K562 (cell line): ENCODE data around the gene IL18RAP. TPM values are rescaled to one million over a fixed set of nuclear protein-coding genes. Genes with fewer than 3 reads are reported as not detected.

Experiments used
- ARID3B ChIP-seq: fragments of 250-450 bp; sonication (Bioruptor Pico); IDR thresholded peaks from 2 replicates; pipeline ENCODE4 v1.4.0; 2020; ENCODE audit warnings: borderline replicate concordance
- CAMTA2 ChIP-seq: fragments of 250-450 bp; sonication (Bioruptor Pico); conservative IDR thresholded peaks from 2 replicates; pipeline ENCODE4 v1.5.1; 2022
- CC2D1A ChIP-seq: fragments of 450-650 bp; IDR thresholded peaks from 2 replicates; pipeline ENCODE4 v1.6.1; 2017; ENCODE audit warnings: mild to moderate bottlenecking
- CGGBP1 ChIP-seq: fragments of 250-450 bp; sonication (Bioruptor Pico); IDR thresholded peaks from 2 replicates; pipeline ENCODE4 v1.9.0; 2021; ENCODE audit warnings: mild to moderate bottlenecking
- ELF1 ChIP-seq: fragments of 200-800 bp; sonication (Bioruptor generic); IDR thresholded peaks from 2 replicates; pipeline ENCODE4 v1.6.1; 2016; ENCODE audit warnings: missing genetic modification characterization, missing compliant biosample characterization
- FOSL1 ChIP-seq: fragments of 200-800 bp; sonication (Bioruptor generic); conservative IDR thresholded peaks from 2 replicates; pipeline ENCODE4 v1.6.1; 2016; ENCODE audit warnings: missing genetic modification characterization, missing compliant biosample characterization
- GATA2 ChIP-seq: sonication (generic); formaldehyde crosslinking; IDR thresholded peaks from 2 replicates; pipeline ENCODE4 v1.4.0; 2020; ENCODE audit warnings: mild to moderate bottlenecking, missing genetic modification reagents
- NR2C2 ChIP-seq, 2 experiments: fragments of 200-800 bp in 1 of 2; sonication (Bioruptor generic) in 1 of 2; sonication (generic) in 1 of 2; formaldehyde crosslinking in 1 of 2; IDR thresholded peaks; 2 replicates each; pipeline versions ENCODE4 v1.6.1 to v1.8.0; 2016 to 2022; ENCODE audit warnings: mild to moderate bottlenecking in 1 of 2, missing compliant biosample characterization in 1 of 2, missing genetic modification characterization in 1 of 2, missing genetic modification reagents in 1 of 2
- POLR2G ChIP-seq: fragments of 200-400 bp; formaldehyde crosslinking; IDR thresholded peaks from 2 replicates; pipeline ENCODE4 v1.6.1; 2017; ENCODE audit warnings: low read depth, mild to moderate bottlenecking, antibody characterized with exemption, low read length, moderate library complexity
- RBM17 ChIP-seq: fragments of 200-400 bp; formaldehyde crosslinking; IDR thresholded peaks from 2 replicates; pipeline ENCODE4 v1.6.1; 2017; ENCODE audit warnings: low read depth, mild to moderate bottlenecking, low read length, borderline replicate concordance
- SRSF1 ChIP-seq: fragments of 200-400 bp; formaldehyde crosslinking; IDR thresholded peaks from 2 replicates; pipeline ENCODE4 v1.6.1; 2017; ENCODE audit warnings: mild to moderate bottlenecking, low read depth, low read length, moderate library complexity
- SUPT5H ChIP-seq: fragments of 450-650 bp; IDR thresholded peaks from 2 replicates; pipeline ENCODE4 v1.6.1; 2016
- TCF7L2 ChIP-seq: fragments of 150-350 bp; IDR thresholded peaks from 2 replicates; pipeline ENCODE4 v1.6.1; 2016; ENCODE audit warnings: low read depth, mild to moderate bottlenecking, low read length, moderate library complexity
- ZKSCAN3 ChIP-seq: fragments of 250-450 bp; sonication (Bioruptor Pico); IDR thresholded peaks from 2 replicates; pipeline ENCODE4 v1.4.0; 2020
- ZNF174 ChIP-seq: fragments of 250-450 bp; sonication (Bioruptor Pico); IDR thresholded peaks from 2 replicates; pipeline ENCODE4 v1.4.0; 2020; ENCODE audit warnings: mild to moderate bottlenecking
- ZNF282 ChIP-seq: sonication (generic); formaldehyde crosslinking; IDR thresholded peaks from 2 replicates; pipeline ENCODE4 v1.8.1; 2023; ENCODE audit warnings: missing genetic modification reagents
- ZNF436 ChIP-seq: fragments of 250-450, 450-650 bp; sonication (Bioruptor Pico); formaldehyde crosslinking; IDR thresholded peaks from 2 replicates; pipeline ENCODE4 v1.7.0; 2020; ENCODE audit warnings: mild to moderate bottlenecking
- ZNF695 ChIP-seq: fragments of 450-650 bp; formaldehyde crosslinking; IDR thresholded peaks from 2 replicates; pipeline ENCODE4 v1.4.0; 2020; ENCODE audit warnings: mild to moderate bottlenecking, moderate library complexity
- polyA plus RNA-seq, 8 experiments: library from polyadenylated mRNA; depleted of rRNA in 4 of 8; stranded (reverse) in 5 of 8; unstranded in 3 of 8; fragments of >200 nt; fragmentation: Nextera tagmentation in 2 of 8; fragmentation: Illumina TruSeq in 1 of 8; extraction: Ambion mirVana in 2 of 8; extraction: Trizol in 1 of 8; gene quantifications; 2 replicates each; pipeline versions ENCODE4 v1.2.1 to v1.2.3, GENCODE V29; 2011 to 2014; ENCODE audit warnings: inconsistent platforms in 1 of 8, missing spikeins in 1 of 8
- total RNA-seq, 7 experiments: library from RNA; depleted of rRNA in 6 of 7; stranded (reverse); fragments of >200 nt in 6 of 7; fragmentation: Illumina TruSeq in 2 of 7; extraction: Trizol in 2 of 7; gene quantifications; 2 replicates each; pipeline versions ENCODE4 v1.2.1 to v1.2.3, GENCODE V29; 2011 to 2021; ENCODE audit warnings: low replicate concordance in 1 of 7
- TF ChIP-seq, protein P1 (sequence below): fragments of 200-400 bp; formaldehyde crosslinking; IDR thresholded peaks from 2 replicates; pipeline ENCODE4 v1.6.1; 2017; ENCODE audit warnings: mild to moderate bottlenecking, low read depth, low read length, moderate library complexity
- TF ChIP-seq, protein P2 (sequence below): sonication (generic); formaldehyde crosslinking; IDR thresholded peaks from 2 replicates; pipeline ENCODE4 v1.8.0; 2022; ENCODE audit warnings: mild to moderate bottlenecking, missing genetic modification reagents

IL18RAP gene
- total and polyA plus RNA-seq, 9 of the 15 experiments (the other 6 are each of a cell fraction or from before 2014, with no cell fraction given) = 1.1 to 20.5 (median 5.8) TPM

GRCh38 chr2:102421890-102422759 is 835 bp upstream of the IL18RAP start (continued):
- no peak for TF ChIP-seq CAMTA2 (CRISPR knock-in tag)
- no peak for TF ChIP-seq ZNF695
- no peak for TF ChIP-seq SUPT5H
- no peak for TF ChIP-seq CGGBP1
- TF ChIP-seq ZNF174 (CRISPR knock-in tag) = no peak
- TF ChIP-seq FOSL1 (tag) = peak; percentile 67
- TF ChIP-seq ZNF436 (CRISPR knock-in tag) = no peak
- TF ChIP-seq NR2C2 (CRISPR knock-in tag; IDR thresholded peaks at IDR 0.05) = no peak
- peak; percentile 12; the same call in 1 of the 2 replicates for TF ChIP-seq NR2C2 (tag; IDR thresholded peaks at IDR 0.05)
- TF ChIP-seq, protein P1, sequence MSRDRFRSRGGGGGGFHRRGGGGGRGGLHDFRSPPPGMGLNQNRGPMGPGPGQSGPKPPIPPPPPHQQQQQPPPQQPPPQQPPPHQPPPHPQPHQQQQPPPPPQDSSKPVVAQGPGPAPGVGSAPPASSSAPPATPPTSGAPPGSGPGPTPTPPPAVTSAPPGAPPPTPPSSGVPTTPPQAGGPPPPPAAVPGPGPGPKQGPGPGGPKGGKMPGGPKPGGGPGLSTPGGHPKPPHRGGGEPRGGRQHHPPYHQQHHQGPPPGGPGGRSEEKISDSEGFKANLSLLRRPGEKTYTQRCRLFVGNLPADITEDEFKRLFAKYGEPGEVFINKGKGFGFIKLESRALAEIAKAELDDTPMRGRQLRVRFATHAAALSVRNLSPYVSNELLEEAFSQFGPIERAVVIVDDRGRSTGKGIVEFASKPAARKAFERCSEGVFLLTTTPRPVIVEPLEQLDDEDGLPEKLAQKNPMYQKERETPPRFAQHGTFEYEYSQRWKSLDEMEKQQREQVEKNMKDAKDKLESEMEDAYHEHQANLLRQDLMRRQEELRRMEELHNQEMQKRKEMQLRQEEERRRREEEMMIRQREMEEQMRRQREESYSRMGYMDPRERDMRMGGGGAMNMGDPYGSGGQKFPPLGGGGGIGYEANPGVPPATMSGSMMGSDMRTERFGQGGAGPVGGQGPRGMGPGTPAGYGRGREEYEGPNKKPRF = no peak
- TF ChIP-seq CC2D1A = no peak
- no peak for TF ChIP-seq ZNF282 (CRISPR knock-in tag)
- TF ChIP-seq ARID3B (CRISPR knock-in tag) = no peak
- no peak for TF ChIP-seq GATA2
- no peak for TF ChIP-seq RBM17
- TF ChIP-seq, protein P2, sequence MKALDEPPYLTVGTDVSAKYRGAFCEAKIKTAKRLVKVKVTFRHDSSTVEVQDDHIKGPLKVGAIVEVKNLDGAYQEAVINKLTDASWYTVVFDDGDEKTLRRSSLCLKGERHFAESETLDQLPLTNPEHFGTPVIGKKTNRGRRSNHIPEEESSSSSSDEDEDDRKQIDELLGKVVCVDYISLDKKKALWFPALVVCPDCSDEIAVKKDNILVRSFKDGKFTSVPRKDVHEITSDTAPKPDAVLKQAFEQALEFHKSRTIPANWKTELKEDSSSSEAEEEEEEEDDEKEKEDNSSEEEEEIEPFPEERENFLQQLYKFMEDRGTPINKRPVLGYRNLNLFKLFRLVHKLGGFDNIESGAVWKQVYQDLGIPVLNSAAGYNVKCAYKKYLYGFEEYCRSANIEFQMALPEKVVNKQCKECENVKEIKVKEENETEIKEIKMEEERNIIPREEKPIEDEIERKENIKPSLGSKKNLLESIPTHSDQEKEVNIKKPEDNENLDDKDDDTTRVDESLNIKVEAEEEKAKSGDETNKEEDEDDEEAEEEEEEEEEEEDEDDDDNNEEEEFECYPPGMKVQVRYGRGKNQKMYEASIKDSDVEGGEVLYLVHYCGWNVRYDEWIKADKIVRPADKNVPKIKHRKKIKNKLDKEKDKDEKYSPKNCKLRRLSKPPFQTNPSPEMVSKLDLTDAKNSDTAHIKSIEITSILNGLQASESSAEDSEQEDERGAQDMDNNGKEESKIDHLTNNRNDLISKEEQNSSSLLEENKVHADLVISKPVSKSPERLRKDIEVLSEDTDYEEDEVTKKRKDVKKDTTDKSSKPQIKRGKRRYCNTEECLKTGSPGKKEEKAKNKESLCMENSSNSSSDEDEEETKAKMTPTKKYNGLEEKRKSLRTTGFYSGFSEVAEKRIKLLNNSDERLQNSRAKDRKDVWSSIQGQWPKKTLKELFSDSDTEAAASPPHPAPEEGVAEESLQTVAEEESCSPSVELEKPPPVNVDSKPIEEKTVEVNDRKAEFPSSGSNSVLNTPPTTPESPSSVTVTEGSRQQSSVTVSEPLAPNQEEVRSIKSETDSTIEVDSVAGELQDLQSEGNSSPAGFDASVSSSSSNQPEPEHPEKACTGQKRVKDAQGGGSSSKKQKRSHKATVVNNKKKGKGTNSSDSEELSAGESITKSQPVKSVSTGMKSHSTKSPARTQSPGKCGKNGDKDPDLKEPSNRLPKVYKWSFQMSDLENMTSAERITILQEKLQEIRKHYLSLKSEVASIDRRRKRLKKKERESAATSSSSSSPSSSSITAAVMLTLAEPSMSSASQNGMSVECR (CRISPR knock-in tag) = no peak
- TF ChIP-seq SRSF1 = no peak
- no peak for TF ChIP-seq TCF7L2
- TF ChIP-seq ZKSCAN3 (CRISPR knock-in tag) = no peak
- TF ChIP-seq ELF1 (tag) = no peak; the same call in 1 of the 2 replicates
- TF ChIP-seq POLR2G = no peak
